IMR-90 (cell line): ENCODE results near the gene VDR. TPM values are rescaled to one million over a fixed set of nuclear protein-coding genes. Genes with fewer than 3 reads are reported as not detected.

Source experiments
- ATAC-seq: fragments of 200-7000 bp; cut with Tn5 transposase; 2 replicates; pipeline ENCODE4 v1.9.1; 2020; ENCODE audit warnings: low read depth, mild to moderate bottlenecking, moderate library complexity
- BruUV-seq: library from RNA; stranded (reverse); fragments of 400-500 nt; replicated peaks from 2 replicates; lab custom pipeline; 2021; lab: Mats Ljungman, UMichigan
- CTCF ChIA-PET: fragments of 300-600 bp; formaldehyde crosslinking; extraction: SDS; loops from one replicate; lab custom pipeline; 2021; ENCODE audit warnings: antibody characterized with exemption; lab: Yijun Ruan, JAX
- POLR2A ChIA-PET: fragments of 300-600 bp; sonication (Branson Sonifier 250); formaldehyde crosslinking; loops from one replicate; lab custom pipeline; 2022; ENCODE audit warnings: antibody characterized with exemption; ENCODE audit not compliant: unreplicated experiment; lab: Charles Lee
- DNase-seq: peaks from one replicate; pipeline ENCODE4 v3.0.0; 2013
- H2AFZ ChIP-seq: replicated peaks from 2 replicates; pipeline ENCODE3; 2013; ENCODE audit warnings: low read length, mild to moderate bottlenecking; ENCODE audit not compliant: poor library complexity
- H2AK5ac ChIP-seq: 2 replicates; pipeline ENCODE4 v1.6.1; 2013; ENCODE audit warnings: low read depth, low read length, inconsistent platforms
- H2AK9ac ChIP-seq: replicated peaks from 2 replicates; pipeline ENCODE3; 2013; ENCODE audit warnings: mild to moderate bottlenecking, low read depth, low read length, moderate library complexity; ENCODE audit not compliant: poor library complexity
- H2BK120ac ChIP-seq: 2 replicates; pipeline ENCODE4 v1.6.1; 2013; ENCODE audit warnings: low read depth, low read length, inconsistent platforms
- H2BK15ac ChIP-seq: 3 replicates; pipeline ENCODE4 v1.6.1; 2013; ENCODE audit warnings: low read depth, low read length, inconsistent platforms
- H2BK20ac ChIP-seq: 2 replicates; pipeline ENCODE4 v1.6.1; 2013; ENCODE audit warnings: low read depth, mild to moderate bottlenecking, inconsistent platforms, low read length, moderate library complexity
- H2BK5ac ChIP-seq: 2 replicates; pipeline ENCODE4 v1.6.1; 2013; ENCODE audit warnings: mild to moderate bottlenecking, low read depth, low read length, inconsistent platforms; ENCODE audit not compliant: poor library complexity, severe bottlenecking
- H3K14ac ChIP-seq: replicated peaks from 2 replicates; pipeline ENCODE4 v1.6.1; 2013; ENCODE audit warnings: low read depth, low read length, inconsistent platforms
- H3K18ac ChIP-seq: 2 replicates; pipeline ENCODE4 v1.6.1; 2013; ENCODE audit warnings: low read depth, low read length, control low read depth
- H3K23ac ChIP-seq: 2 replicates; pipeline ENCODE4 v1.6.1; 2013; ENCODE audit warnings: low read depth, low read length, inconsistent platforms
- H3K27ac ChIP-seq: 2 replicates; pipeline ENCODE4 v1.5.1; 2013; ENCODE audit warnings: mild to moderate bottlenecking, control low read depth, low read length; ENCODE audit not compliant: insufficient read depth
- H3K27me3 ChIP-seq: 2 replicates; pipeline ENCODE4 v1.6.1; 2013; ENCODE audit warnings: low read length; ENCODE audit not compliant: control insufficient read depth, insufficient read depth
- H3K36me3 ChIP-seq: 2 replicates; pipeline ENCODE4 v1.6.1; 2013; ENCODE audit warnings: low read length, mixed read lengths; ENCODE audit not compliant: control insufficient read depth, insufficient read depth
- H3K4ac ChIP-seq: 2 replicates; pipeline ENCODE4 v1.6.1; 2013; ENCODE audit warnings: low read depth, low read length, inconsistent platforms
- H3K4me1 ChIP-seq: 2 replicates; pipeline ENCODE4 v1.6.1; 2013; ENCODE audit warnings: low read length, mixed read lengths; ENCODE audit not compliant: control insufficient read depth, insufficient read depth
- H3K4me2 ChIP-seq: 2 replicates; pipeline ENCODE4 v1.6.1; 2013; ENCODE audit warnings: low read depth, mild to moderate bottlenecking, control low read depth, low read length, moderate library complexity
- H3K4me3 ChIP-seq: 2 replicates; pipeline ENCODE4 v1.5.1; 2013; ENCODE audit warnings: low read depth, mild to moderate bottlenecking, control low read depth, low read length, moderate library complexity; ENCODE audit not compliant: insufficient read depth
- H3K56ac ChIP-seq: 2 replicates; pipeline ENCODE4 v1.6.1; 2013; ENCODE audit warnings: low read length, inconsistent platforms; ENCODE audit not compliant: insufficient read depth; ENCODE audit errors: extremely low read depth
- H3K79me1 ChIP-seq, 2 experiments: 2 replicates each; pipeline ENCODE4 v1.6.1; 2013; ENCODE audit warnings: low read length in 2 of 2, inconsistent platforms in 1 of 2, low read depth in 1 of 2
- H3K9ac ChIP-seq: 2 replicates; pipeline ENCODE4 v1.6.1; 2013; ENCODE audit warnings: low read depth, low read length, control low read depth
- H3K9me1 ChIP-seq: 2 replicates; pipeline ENCODE4 v1.6.1; 2013; ENCODE audit warnings: low read length, inconsistent platforms; ENCODE audit not compliant: insufficient read depth
- H3K9me3 ChIP-seq: 2 replicates; pipeline ENCODE4 v1.6.1; 2013; ENCODE audit warnings: low read length; ENCODE audit not compliant: control insufficient read depth, insufficient read depth
- H4K20me1 ChIP-seq: 2 replicates; pipeline ENCODE4 v1.6.1; 2013; ENCODE audit warnings: low read length, inconsistent platforms; ENCODE audit not compliant: insufficient read depth
- H4K5ac ChIP-seq: 2 replicates; pipeline ENCODE4 v1.6.1; 2013; ENCODE audit warnings: mild to moderate bottlenecking, low read depth, low read length, control low read depth
- H4K8ac ChIP-seq, 2 experiments: 2 replicates each; pipeline ENCODE4 v1.6.1; 2013; ENCODE audit warnings: low read depth in 2 of 2, low read length in 2 of 2, control low read depth in 1 of 2, inconsistent platforms in 1 of 2
- H4K91ac ChIP-seq: 2 replicates; pipeline ENCODE4 v1.6.1; 2013; ENCODE audit warnings: low read depth, low read length, inconsistent platforms; ENCODE audit not compliant: insufficient read depth
- BHLHE40 ChIP-seq: fragments of 150-350 bp; IDR thresholded peaks from 2 replicates; pipeline ENCODE4 v1.6.1; 2016; ENCODE audit warnings: mild to moderate bottlenecking, low read depth, low read length
- CEBPB ChIP-seq: IDR thresholded peaks from 2 replicates; pipeline ENCODE4 v1.6.1; 2012; ENCODE audit warnings: low read depth, low read length, improper control_type of control experiment
- CTCF ChIP-seq: conservative IDR thresholded peaks from 2 replicates; pipeline ENCODE4 v1.5.1; 2012; ENCODE audit warnings: mild to moderate bottlenecking, low read depth, low read length, improper control_type of control experiment
- ELK1 ChIP-seq: fragments of 150-350 bp; IDR thresholded peaks from 2 replicates; pipeline ENCODE4 v1.6.1; 2016; ENCODE audit warnings: low read depth, mild to moderate bottlenecking, low read length, moderate library complexity, borderline replicate concordance
- FOS ChIP-seq: fragments of 150-350 bp; IDR thresholded peaks from 2 replicates; pipeline ENCODE4 v1.6.1; 2016; ENCODE audit warnings: low read depth, low read length
- NFE2L2 ChIP-seq: fragments of 150-350 bp; IDR thresholded peaks from 2 replicates; pipeline ENCODE4 v1.6.1; 2016; ENCODE audit warnings: low read depth, mild to moderate bottlenecking, low read length
- POLR2A ChIP-seq: IDR thresholded peaks from 2 replicates; pipeline ENCODE4 v1.6.1; 2012; ENCODE audit warnings: mild to moderate bottlenecking, low read depth, low read length
- RCOR1 ChIP-seq: IDR thresholded peaks from 2 replicates; pipeline ENCODE4 v1.6.1; 2012; ENCODE audit warnings: mild to moderate bottlenecking, low read length, improper control_type of control experiment; ENCODE audit not compliant: insufficient replicate concordance
- RFX5 ChIP-seq: IDR thresholded peaks from 2 replicates; pipeline ENCODE4 v1.8.0; 2012; ENCODE audit warnings: low read depth, mild to moderate bottlenecking, low read length, moderate library complexity
- WGBS, 2 experiments: methylation state at CpG; one replicate each; pipeline versions ENCODE4 v1.1.5 to v1.1.7; 2013; ENCODE audit warnings: missing lambda C conversion rate in 2 of 2; ENCODE audit not compliant: insufficient read length in 1 of 2; ENCODE audit errors: extremely low coverage in 2 of 2; 5-methylcytosine and 5-hydroxymethylcytosine counted together
- dilution Hi-C: fragments of 300-500 bp; cut with HindIII; formaldehyde crosslinking; loops from one replicate; pipeline ENCODE4 v1.14.3; 2018; ENCODE audit warnings: low sequenced_read_pairs; ENCODE audit not compliant: unreplicated experiment
- in situ Hi-C: fragments of 300-500 bp; cut with MboI; formaldehyde crosslinking; loops from 3 replicates; pipeline ENCODE4 v1.14.3; 2019; ENCODE audit warnings: low sequenced_read_pairs, inconsistent platforms, mixed read lengths
- intact Hi-C: fragments of 100-400 bp; cut with micrococcal nuclease; formaldehyde crosslinking; loops from 2 replicates; pipeline ENCODE4 v1.10.0; 2022
- polyA plus RNA-seq, 3 experiments: library from polyadenylated mRNA; depleted of rRNA; stranded (reverse); fragments of >200 nt; gene quantifications; 2 replicates each; pipeline ENCODE4 v1.2.3, GENCODE V29; 2012; ENCODE audit warnings: low replicate concordance in 1 of 3
- total RNA-seq: library from RNA; depleted of rRNA; stranded (reverse); fragments of >200 nt; gene quantifications from 2 replicates; pipeline ENCODE4 v1.2.3, GENCODE V29; 2012

Gene VDR
- total and polyA plus RNA-seq, 2 of the 4 experiments (the other 2 are of a cell fraction), result 5.4 to 8.5 TPM

- no peak overlapping the region for H3K4me3 ChIP-seq
- no peaks in the 10 kb centered on the region for H3K9me3 ChIP-seq
- ChIA-PET CTCF (no interaction called here), POLR2A (no interaction called here)
- H4K20me1 ChIP-seq, result no peaks in the 10 kb centered on the region; the same call in 1 of the 2 replicates
- WGBS, 2 experiments, result no CpG with 5 or more reads among the region's 3 CpGs
- no peak overlapping the region for H4K5ac ChIP-seq
- H2AK9ac ChIP-seq, result no peak overlapping the region
- no peak overlapping the region for H3K9ac ChIP-seq
- H3K18ac ChIP-seq, result no peak overlapping the region
- H3K4ac ChIP-seq, result no peak overlapping the region
- 0 out of 3 replicates have a peak overlapping the region, but pooled peaks have one; percentile 21 for H2BK15ac ChIP-seq
- H3K4me1 ChIP-seq, result peaks cover 31% of the 10 kb centered on the region
- peak overlapping the region; percentile 4 for H2AFZ ChIP-seq
- no peak overlapping the region for H3K23ac ChIP-seq
- DNase-seq (no peak), ATAC-seq (no peak)
- peak overlapping the region; percentile 33 for H4K91ac ChIP-seq
- in situ Hi-C loops (loop anchor here (5.0 kb wide), 1 partner anchor 37 kb away; no protein-coding TSS in a partner anchor), intact Hi-C loops (no loop called here), dilution Hi-C loops (no loop called here)
- no peak for TF ChIP-seq BHLHE40
- no peak for TF ChIP-seq CEBPB
- TF ChIP-seq CTCF, result no peak
- no peak for TF ChIP-seq ELK1
- no peak for TF ChIP-seq POLR2A
- TF ChIP-seq RCOR1, result no peak
- TF ChIP-seq FOS, result no peak
- TF ChIP-seq NFE2L2, result no peak
- no peak for TF ChIP-seq RFX5
- H3K9me1 ChIP-seq, result peaks cover 26% of the 10 kb centered on the region
- peaks cover 0 to 21% of the 10 kb centered on the region in 2 experiments; a peak in 2 of 4 replicates for H3K79me1 ChIP-seq
- peak overlapping the region; percentile 35; the same call in 1 of the 2 replicates for H2AK5ac ChIP-seq
- no peak overlapping the region for H3K4me2 ChIP-seq
- H2BK120ac ChIP-seq, result no peak overlapping the region
- H2BK5ac ChIP-seq, result no peak overlapping the region
- H4K8ac ChIP-seq, result no peak overlapping the region
- H2BK20ac ChIP-seq, result no peak overlapping the region
- no peak overlapping the region for H3K27ac ChIP-seq
- BruUV-seq, result no TSS peak
- H3K27me3 ChIP-seq, result no peaks in the 10 kb centered on the region
- no peak overlapping the region for H3K14ac ChIP-seq
- no peaks in the 10 kb centered on the region for H3K36me3 ChIP-seq
- no peak overlapping the region for H3K56ac ChIP-seq
Observed at GRCh38 chr12:47824635-47825034, 80.2 kb downstream of the VDR start.
